ENCODE data around the gene SCYL1.
"Not testable (repeated sequence)": the region's sequence is repeated elsewhere in the genome, so short reads cannot be mapped to it uniquely, and the experiment has no call there.

Gene SCYL1

DNA sequence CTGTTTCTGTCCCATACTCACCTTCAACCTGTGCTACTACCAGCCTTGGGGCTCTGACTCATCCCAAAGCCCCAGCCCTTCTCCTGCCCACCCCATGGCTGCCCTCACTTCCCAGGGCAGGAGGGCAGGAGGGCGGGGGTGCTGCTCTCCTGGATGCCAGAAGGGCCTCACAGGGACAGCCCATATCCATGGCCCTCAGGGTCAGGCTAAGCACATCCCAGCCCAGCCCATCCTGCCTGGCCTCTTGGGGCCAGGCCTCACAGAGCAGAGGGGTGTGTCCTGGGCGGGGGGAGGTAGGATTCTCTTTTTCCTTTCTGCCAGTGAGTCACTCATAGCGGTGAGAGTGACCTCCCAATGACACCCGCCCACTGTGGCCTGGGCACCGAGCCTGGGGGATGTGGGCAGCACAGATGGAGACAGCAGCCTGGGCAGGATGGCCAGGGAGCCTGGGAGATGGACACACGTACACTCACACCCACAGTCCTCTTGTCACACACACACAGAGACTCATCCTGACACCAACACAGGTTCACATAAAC is 30.9 kb downstream of the SCYL1 start:
- peak; percentile 51 for DNase-seq

DNA sequence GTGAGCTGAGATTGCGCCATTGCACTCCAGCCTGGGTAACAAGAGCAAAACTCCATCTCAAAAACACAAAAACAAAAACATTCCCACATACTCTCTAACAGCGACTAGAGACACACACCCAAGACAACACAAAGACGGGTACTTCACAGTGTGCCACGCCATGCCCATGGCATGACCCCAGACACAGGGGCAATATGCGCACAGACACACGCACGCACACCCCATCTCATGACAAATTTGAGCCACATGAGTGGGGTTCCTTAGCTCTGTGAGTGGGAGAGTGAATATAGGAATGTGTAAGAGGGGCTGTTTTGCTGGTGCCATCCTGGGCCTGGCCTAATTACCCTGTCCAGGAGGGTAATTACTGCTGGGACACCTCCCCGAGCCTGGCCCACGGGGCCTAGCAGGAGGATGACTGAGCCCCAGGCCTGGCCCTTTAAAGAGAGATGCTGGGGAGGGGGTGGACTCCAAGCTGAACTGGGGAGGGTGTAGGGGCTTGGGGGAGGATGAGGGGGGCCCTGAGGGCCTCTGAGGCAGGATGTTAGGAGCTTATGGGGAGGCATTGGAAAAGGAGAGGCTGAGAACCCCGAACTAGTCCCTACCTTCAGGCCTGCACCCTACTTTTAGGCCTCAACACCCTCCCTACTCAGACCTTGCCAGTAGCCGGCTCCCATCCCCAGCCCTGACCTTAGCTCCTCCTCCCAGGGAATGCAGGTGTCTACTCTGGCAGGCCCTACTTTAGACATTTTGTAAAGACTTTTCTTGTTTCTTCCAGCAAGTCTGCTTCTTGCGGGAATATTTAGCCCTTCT is 31.8 kb downstream of the SCYL1 start:
- DNase-seq = no peak

DNA sequence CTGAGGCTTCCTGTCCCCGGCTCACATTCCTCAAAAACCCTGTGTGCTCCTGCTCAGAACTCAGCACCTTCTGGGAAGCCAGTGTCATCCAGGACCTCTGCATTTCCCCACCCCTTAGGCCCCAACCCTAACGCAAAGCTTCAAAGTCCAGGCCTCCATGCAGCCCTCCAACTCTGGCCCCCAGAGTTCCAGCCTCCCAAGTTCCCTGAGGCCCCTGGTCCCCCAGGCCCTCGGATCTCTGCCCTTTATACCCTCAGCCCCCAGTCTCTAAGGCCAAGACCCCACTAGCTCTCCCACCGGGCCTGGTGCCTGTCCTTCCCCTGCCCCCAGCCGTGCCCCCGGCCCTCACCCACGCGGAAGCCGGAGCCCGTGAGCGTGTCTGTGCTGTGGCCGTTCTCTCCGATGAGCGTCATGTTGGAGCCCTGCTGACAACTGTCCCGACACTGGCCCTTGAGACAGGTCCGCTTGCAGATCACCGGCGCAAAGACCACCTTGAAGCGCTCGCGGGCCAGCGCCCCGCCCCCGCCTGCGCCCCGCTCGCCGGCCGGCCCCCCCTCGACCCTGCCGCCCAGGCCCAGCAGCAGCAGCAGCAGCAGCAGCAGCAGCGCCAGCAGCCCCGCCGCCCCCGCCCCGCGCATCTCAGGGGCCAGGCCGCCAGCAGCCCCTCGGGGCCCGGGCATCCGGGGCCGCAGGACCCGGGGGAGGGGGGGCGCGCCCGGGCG is 32.6 kb downstream of the SCYL1 start:
- DNase-seq = peak; percentile 45

DNA sequence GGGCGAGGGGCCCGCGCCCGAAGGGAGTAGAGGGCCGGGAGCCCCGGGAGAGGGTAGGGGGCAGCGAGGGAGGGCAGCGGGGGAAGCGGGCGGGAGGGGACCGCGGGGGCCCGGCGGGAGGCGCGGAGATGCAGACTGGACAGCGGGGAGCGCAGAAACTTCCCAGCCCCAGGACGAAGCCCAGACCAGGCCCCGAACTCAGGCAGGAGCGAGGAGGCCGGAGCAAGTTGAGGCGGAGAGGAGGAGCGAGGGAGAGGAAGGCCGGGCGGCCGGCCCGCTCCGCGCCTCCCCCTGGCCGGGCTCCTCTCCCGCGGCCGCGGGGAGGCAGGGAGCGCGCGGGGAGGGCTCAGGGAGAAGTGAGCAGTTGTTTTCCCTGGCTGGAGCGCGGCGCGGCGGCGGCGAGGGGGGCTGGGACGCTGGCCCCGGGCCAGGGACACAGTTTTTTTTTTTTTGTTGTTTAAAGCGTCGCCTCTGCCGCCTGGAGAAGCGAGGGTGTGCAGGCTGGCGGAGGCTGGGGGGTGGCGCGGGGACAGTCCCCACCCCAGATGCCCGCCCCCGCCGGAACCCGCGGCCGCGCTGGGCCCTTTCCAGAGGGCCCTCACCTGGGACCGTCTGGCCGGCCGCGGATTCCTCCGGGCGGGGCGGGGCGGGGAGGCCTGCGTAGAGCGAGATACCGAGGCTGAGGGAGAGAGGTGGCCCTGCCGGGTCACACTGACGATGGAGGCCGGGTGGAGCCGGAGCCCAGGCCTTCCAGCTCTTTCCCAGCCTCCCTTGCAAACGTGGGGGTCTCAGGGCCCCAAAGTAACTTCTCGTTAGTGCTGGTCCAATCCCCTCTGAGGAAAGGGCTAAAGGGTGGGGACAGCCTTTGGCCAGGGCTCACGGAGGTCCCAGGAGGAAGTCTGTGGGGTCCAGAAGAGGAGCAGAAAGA is 33.4 kb downstream of the SCYL1 start, which contains the start of gene LTBP3:
LTBP3 (minus strand) TSS at position 358 of the 928 bp plus-strand sequence. CDS start 400 bp downstream, outside the sequence.
- DNase-seq = peak; percentile 64

DNA sequence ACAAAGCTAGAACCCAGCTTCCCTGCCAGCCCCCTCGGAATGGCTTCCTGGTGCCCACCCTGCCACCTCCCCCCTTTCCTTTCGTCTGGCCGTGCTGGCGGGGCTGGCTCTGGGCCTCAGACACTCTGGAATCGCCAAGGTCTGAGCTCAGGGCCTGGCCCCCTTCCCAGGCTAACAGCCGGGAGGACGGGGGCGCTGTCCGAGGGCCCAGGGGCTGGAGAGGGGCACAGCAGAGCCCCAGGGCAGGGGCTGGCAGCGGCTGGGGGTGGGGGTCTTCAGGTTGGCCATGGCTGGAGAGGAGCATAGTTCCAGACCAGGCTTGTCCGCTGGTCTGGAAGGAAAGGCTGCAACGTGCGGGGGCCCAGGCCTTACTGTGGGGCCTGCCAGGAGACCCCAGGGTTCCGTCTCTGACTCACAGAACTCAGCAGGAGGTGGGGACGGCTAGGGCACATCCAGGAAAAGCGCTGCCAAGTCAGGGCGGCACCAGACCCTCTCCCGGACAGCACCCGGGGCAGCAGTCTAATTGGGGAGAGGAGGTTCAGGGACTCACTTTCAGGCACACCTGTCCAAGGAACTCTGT is 34.1 kb downstream of the SCYL1 start:
- DNase-seq = no peak

DNA sequence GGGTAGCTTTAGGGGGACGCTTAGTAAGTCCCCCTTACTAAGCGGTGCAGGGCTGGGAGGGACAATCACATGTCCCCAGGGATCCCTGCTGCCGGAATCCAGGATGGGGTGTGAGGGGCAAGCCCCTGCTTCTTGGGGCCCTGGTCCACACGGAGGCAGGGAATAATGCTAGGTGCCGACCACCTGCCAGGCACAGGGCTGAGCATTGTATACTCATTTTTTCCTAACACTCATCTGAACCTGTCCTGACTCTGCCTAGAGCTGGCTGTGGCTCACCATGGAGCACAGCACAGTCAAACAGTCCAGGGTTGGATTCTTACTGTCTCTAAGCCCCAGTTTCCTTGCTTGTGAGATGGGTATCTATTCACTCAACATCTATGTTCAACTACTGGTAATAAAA is 34.7 kb downstream of the SCYL1 start:
- peak; percentile 43 for DNase-seq

DNA sequence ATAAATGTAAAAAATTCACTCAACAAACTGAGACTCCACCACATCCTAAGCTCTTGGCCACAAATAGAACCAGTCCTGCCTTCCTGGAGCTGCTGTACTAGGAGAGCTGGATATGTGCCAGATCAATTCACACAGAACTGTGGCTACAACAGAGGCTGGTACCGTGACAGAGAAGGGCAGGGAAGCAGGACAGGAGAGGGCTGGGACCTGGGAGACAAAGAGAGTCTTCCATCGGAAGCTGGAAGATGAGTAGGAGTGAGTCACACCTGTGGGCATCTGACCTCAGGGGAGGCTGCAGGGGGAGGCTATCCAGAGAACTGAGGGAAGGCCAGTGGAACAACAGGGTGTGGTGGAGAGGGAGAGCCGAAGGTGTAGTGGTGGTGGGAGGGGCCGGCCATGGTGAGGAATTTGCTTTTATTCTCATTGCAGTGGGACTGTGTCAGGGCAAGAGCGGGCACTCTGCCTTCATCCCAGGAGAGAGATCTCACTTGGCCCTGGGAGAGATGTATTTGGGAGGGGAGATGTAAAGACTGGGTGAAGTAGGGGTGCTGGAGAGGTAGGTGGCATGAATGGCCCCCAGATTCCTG is 35.2 kb downstream of the SCYL1 start:
- no peak for DNase-seq

DNA sequence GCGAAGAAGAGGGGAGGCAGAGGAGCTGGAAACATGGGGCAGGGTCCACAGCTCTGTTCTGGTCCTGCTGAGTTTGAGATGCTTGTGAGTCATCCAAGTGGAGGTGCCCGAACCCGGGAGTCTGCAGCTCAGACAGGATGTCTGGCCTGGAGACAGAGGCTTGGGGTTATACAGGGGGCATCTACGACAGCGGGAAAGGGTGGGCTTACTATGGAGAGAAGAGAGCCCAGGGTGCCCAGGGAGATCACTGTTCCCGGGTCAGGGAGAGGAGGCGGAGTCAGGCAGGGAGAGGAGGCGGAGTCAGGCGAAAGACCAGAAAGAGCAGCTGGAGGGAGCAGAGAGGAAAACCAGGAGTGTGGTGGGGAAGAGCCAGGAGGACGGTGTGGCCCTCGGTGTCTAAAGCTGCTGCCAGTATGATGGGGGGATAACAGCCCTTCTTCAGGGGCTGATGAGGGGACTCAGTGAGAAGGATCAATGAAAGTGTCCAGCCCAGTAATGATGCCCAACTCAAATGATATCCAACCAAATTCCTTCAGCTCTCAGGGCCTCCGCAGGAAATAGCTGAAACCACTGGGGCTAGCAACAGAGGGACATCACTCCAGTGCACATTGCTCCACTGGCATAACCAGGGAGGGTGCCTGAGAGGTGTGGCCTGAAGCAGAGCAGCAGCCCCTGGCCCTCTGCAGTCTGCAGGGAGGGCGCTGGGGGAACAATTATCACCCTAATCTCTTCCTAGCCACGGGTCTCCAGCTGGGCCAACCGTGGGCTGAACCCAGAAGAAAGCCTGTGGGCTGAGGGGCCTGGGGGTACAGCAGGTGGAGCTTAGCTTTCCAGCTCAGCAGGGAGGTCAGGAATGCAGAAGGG is 35.9 kb downstream of the SCYL1 start:
- no peak for DNase-seq

DNA sequence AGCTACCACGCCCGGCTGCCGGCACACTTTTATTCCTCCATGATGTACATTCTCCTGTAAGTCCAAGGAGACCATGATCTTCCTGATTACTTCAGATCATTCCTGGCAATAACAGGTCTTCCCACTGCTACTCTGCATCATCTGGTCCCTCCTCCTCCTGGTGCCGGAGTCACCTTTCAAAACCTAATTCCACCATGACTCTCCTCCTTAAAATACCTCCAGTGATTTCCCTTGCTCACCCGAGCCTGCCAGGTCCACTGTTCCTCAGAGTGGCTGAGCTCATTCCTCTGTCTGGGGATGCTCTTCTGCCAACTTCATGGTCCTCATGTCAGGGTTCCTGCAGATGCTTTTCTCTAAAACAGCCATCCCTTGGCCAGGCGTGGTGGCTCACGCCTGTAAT is 37.1 kb downstream of the SCYL1 start:
- DNase-seq = no peak

DNA sequence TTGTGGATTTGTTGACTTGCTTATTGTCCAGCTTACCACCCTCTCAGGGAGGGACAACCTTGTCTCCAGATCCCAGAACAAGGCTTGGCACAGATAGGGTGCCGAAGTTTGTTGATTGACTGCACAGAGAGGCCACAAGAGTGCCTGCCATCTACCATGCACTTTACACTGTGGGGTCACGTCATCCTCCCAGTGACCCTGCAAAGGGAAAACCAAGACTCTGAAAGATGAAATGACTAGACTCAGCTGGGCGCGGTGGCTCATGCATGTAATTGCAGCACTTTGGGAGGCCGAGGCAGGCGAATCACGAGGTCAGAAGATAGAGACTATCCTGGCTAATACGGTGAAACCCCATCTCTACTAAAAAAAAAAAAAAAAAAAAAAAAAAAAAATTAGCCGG is 37.9 kb downstream of the SCYL1 start:
- DNase-seq = no peak

DNA sequence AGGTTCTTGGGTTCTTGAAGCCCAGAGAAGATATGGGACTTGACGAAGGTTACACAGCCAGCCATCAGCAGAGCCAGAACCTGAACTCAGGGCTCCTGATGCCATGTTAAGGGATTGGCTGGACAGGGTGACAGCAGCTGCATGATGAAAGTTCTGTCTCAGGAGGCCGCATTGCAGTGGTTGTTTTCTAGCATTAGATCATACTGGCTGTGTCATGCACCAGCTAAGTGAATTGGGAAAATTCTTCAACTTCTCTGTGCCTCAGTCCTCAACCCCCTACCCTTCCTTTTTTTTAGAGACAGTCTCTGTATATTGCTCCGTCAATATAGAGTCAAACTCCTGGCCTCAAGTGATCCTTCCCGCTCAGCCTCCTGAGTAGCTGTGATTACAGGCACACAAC is 38.7 kb downstream of the SCYL1 start:
- DNase-seq = no peak

DNA sequence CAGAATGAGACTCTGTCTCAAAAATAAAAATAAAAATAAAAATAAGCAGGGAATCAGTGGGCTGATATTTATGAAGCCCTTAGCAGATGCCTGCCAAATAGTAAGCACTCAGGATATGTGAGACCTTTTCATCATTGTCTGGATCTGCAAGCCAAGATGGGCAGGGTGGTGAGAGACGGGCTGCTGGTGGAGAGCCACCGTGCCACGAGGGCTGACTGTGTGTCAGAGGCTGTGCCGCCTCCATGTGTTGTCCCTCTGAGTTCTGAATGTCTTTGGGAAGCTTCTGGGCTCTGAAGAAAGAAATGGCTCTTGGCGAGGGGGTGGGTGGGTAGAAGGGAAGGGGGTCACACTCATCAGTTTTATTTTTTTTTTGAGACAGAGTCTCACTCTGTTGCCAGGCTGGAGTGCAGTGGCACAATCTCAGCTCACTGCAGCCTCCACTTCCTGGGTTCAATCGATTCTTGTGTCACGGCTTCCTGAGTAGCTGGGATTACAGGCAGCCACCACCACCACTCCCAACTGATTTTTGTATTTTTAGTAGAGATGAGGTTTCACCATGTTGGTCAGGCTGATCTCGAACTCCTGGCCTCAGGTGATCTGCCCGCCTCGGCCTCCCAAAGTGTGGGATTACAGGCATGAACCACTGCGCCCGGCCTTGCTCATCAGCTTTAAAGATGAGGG is 40.1 kb downstream of the SCYL1 start:
- not testable (repeated sequence) for DNase-seq

DNA sequence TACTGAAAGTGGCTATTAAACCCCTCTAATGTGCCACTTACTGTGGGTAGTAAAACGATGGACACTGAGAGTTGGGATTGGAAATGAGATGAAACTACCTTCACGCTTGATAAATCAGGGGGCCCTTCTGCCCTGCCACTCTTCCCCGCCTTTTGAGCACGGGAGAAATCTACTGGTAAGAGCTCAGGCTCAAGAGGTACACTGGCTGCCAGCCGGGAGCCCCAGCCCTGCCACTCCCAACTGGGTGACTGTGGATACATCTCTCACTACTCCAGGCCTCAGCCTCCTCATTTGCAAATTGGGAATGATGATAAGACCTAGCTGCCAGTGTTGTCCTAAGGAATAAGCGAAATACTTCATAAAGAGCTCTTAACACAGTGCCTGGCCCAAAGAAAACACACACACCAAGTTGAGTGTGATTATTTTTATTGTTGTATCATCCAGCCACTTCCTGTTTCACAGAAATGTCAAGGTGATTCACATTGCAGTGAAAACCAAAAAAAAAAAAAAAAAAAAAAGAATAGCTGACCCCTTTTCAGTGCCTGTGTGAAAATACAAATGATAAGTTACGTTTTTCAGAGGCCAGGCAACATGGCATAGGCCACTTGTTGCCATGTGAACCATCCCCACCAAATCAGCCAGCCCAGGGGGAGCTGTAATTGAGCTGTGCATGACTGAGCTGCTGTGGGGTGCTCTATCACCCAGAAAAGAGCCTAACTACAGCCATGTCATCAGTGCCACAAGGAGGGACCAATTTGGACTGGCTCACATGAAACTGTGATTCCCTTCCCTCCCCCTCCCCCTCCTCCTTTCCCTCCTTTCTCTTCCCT is 41.0 kb downstream of the SCYL1 start:
- DNase-seq = peak; percentile 30

DNA sequence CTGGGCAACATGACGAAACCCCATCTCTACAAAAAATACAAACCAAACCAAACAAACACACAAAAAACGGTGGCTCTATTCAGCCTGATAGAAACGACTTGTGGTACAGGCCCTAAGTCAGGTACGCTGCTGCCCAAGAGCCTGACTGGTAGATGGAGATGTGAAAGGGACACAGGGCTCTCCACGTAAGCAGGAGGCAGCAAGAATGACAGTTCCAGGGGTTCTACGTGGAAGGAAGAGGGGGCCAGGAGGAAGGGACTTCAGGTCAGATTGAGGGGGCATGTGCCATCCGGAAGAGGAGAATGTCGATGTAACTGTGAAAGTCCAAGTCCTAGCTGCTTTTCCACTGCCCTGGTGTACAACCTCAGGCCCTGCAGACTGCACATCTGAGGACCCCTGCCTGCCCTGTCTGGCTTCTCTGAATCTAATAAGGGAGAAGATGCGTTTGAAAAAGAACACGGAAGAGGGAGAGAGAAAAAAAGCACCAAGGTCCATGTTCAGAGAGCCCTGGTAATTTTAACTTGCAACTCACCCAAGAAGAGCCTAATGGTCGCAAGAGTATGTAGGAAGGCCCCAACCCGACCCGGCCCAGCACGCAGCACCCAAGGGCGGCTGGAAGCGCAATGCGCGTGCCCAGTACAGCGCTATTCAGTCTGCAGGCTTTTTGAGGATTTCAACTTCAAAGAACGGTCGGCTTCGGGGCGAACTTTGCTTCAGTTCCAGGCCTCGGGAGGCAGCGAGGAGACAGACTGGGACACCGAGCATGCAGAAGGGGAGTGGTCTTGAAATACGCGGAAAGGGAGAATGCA is 44.5 kb downstream of the SCYL1 start:
- no peak for DNase-seq

DNA sequence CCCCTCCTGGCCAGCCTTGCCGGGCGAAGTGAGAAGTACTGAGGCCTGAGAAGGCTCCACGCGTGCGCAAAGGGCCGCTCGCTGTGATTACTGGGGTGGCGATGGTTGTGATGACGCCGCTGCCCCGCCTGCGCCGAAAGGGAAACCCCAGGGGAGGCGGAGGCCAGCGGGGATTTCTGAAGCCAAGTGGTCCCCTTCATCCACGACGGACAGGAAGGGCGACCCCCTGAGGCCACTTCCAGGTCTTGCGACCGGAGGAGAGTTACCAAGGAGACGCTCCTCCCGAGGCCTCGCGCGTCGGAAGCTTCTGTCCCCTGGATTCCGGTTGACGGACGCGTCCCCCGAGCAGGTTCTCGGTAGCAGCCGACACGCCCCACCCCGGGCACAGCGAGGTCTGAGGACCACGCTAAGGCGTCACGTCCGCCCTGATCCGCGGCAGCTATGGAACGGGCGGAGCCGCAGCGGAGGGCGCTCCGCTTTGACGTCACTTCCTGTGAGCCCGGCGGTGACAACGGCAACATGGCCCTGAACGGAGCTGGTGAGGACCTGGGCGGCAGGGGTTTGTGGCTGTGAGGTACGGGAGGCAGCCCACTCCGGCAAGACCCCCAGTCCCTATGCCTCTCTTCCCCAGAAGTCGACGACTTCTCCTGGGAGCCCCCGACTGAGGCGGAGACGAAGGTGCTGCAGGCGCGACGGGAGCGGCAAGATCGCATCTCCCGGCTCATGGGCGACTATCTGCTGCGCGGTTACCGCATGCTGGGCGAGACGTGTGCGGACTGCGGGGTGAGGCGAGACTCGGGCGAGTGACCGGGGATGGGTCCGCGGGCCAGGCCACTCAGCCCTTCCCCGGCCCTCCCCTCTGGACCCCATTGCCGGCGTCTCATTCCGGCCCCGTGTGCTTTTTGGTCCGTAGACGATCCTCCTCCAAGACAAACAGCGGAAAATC is 45.4 kb downstream of the SCYL1 start, which contains the start of gene ZNRD2:
ZNRD2 (plus strand) TSS at position 505 of the 946 bp plus-strand sequence; CDS start at position 520, 15 bp downstream.
- DNase-seq = peak; percentile 100

DNA sequence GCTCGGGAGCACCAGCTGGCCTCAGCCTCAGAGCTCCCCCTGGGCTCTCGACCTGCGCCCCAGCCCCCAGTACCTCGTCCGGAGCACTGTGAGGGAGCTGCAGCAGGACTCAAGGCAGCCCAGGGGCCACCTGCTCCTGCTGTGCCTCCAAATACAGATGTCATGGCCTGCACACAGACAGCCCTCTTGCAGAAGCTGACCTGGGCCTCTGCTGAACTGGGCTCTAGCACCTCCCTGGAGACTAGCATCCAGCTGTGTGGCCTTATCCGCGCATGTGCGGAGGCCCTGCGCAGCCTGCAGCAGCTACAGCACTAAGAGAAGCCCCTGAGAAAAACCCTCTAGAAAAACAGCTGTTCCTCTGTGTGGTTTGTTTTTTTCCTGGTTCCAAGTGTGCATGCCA is 46.5 kb downstream of the SCYL1 start:
- no peak for DNase-seq

DNA sequence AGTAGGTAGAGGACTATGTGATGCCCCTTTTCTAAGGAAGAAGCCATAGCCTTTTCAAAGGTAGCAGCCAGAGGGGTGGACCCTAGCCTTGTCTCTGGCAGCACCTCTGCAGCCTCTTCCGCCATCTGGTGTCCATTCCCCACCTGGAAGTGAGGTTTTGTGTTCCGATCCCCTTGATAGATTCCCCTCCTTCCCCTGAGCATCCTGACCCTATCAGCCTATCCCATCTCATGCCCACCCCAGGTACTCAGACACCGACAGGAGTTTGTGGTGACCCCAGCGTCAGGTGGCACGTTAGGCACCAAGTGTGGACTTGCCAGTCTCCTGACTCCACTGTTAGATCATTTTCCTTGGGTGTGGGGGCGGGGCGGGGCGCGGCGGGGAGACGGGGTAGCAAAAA is 47.1 kb downstream of the SCYL1 start:
- DNase-seq = no peak
